SKM-1 treated with dmso at 0.1 percent for 144 hours (cell line): ENCODE measurements around the gene PABPN1L.
"Not testable (repeated sequence)": the region's sequence is repeated elsewhere in the genome, so short reads cannot be mapped to it uniquely, and the experiment has no call there.

Source experiments
- DNase-seq: peaks from one replicate; lab custom pipeline; 2025; ENCODE audit not compliant: unreplicated experiment; lab: John Stamatoyannopoulos, UW

PABPN1L gene

DNA sequence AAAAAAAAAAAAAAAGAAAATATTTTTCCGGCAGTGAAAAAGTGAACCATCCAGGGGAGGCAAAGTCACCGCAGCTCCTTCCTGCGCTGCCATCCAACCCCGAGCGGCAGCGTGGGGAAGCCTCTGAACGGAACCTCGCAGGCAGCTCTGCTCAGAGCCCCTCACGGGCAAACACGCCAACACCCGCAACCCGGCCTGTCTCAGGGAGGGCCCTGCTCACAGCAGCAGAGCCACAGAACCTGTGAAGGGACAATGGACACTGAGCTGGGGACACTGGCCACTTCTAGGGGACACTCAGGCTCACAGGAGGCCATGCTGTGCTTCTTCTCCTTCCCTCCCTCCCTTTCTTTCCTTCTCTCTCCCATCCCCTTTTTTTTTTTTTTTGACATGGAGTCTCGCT lies 33.4 kb downstream of the PABPN1L start:
- no peak for DNase-seq

DNA sequence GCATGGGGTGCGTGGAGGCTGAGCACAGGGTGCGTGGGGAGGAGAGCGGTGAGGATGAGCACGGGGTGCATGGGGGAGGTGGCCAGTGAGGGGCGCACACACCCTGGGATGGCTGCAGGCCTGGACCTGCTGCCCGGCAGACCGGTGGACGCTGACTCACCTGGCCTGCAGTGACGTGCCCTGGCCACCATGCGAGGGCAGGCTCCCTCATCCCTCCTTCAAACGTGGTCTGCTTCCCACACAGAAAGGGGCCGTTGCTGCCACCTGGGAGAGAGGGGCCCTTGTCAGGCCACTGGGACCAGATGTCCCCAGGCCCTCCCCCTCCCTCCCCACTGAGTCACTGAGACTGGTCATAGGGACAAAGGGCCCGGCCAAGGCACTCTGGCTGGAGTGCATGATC lies 34.6 kb downstream of the PABPN1L start:
- DNase-seq: no peak

DNA sequence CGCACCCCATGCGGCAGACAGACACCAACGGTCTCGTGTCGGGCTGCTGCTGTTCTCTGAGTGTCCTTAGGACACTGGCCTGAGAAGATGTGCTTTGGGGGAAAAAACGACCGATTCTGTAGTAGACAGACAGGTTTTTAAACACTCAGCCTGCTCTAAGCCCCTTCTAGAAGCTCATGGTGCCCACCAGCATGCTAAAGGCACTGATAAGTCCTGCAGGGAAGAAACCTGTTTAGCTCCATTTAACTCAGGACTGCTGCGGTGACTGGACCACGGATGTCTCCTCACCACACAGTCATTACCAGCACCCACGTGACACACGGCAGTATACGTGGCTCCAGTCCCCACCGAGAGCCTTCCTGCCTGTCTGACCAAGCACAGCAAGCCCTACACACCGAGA lies 35.7 kb downstream of the PABPN1L start:
- DNase-seq: no peak

DNA sequence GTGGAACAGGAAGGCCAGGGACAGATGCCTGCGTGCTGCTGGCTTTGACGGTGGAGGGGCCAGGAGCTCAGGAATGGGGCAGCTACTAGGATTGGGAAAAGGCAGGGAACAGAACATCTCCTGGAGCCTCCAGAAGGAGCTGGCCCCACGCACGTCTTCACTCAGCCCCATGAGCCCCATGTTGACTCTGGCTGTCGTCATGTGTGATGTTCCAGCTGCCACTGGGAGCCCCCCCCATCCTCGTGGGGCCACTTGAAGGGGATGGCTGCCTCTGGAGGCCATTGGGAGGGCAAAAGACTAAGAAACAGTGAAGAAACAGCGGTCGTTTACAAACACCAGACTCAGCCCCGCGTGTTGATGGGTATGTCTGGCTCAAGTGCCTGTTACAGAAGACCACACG lies 36.2 kb downstream of the PABPN1L start:
- no peak for DNase-seq

DNA sequence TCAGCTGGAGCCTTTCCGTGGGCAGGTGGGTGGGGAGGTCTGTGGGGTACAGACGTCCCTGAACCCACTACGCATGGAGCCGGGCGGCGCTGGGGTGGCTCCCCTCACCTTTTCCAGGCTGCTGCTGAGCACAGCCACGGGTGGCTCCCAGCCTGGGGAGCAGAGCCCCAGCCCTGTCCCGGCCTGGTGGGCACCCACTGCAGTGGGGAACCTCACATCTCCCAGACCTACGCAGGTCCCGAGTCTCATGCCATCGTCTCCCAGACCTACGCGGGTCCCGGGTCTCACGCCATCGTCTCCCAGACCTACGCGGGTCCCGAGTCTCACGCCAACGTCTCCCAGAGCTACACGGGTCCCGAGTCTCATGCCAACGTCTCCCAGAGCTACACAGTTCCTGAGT lies 37.7 kb downstream of the PABPN1L start:
- no peak for DNase-seq

DNA sequence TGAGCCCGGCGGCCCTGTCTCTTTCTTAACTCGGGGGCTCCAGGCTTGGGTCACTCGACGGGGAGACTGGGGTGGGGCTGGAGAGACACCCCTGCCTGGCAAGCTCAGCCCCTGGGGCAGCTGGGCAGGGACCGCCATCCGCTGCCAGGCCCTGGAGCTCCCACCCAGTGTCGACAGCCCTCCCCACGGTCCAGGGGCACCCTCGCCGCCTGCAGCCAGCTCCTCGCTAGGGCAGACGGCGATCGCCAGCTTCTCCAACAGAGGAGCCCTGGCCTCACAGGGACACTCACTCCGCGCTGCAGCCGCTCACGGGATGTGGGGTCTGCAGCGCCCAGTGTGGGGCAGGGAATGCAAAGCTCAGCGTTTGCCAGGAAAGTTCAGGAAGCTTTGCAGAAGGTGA lies 38.7 kb downstream of the PABPN1L start:
- no peak for DNase-seq

DNA sequence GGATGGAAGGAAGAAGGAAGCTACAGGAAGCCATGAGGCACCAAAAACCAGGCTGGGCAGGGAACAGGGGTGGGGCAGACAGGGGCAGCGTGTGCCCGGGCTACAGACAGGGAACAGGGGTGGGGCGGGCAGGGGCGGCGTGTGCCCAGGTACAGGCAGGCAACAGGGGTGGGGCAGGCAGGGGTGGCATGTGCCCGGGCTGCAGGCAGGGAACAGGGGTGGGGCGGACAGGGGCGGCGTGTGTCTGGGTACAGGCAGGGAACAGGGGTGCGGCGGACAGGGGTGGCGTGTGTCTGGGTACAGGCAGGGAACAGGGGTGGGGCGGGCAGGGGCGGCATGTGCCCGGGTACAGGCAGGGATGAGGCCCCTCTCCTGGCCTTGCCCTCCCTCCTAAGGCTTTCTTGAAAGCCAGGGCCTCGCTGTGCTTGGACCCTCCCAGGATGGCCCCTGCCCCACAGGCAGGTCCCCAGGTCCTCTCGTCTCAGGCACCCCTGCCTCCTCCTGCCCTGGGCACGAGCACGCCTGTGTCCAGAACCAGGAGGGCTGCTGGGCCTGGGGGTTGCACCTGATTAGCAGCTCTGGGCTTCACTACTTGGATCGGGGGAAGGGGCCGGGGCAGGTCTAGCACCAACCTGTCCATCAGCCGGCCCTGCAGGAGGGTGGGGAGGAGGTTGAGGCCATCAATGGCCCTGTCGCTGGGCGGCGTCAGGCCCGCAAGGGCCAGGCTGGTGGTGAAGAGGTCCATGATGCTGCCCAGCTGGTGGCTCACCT lies 40.2 kb downstream of the PABPN1L start:
- DNase-seq: no peak

DNA sequence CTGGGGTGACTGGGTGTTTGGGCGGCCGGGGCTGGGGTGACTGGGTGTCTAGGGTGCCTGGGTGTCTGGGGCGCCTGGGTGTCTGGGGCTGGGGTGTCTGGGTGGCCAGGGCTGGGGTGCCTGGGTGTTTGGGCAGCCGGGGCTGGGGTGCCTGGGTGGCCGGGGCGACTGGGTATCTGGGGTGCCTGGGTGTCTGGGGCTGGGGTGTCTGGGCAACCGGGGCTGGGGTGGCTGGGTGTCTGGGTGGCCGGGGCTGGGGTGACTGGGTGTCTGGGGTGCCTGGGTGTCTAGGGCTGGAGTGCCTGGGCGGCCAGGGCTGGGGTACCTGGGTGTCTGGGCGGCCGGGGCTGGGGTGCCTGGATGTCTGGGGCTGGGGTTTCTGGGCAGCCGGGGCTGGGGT lies 41.3 kb downstream of the PABPN1L start:
- DNase-seq: no peak

DNA sequence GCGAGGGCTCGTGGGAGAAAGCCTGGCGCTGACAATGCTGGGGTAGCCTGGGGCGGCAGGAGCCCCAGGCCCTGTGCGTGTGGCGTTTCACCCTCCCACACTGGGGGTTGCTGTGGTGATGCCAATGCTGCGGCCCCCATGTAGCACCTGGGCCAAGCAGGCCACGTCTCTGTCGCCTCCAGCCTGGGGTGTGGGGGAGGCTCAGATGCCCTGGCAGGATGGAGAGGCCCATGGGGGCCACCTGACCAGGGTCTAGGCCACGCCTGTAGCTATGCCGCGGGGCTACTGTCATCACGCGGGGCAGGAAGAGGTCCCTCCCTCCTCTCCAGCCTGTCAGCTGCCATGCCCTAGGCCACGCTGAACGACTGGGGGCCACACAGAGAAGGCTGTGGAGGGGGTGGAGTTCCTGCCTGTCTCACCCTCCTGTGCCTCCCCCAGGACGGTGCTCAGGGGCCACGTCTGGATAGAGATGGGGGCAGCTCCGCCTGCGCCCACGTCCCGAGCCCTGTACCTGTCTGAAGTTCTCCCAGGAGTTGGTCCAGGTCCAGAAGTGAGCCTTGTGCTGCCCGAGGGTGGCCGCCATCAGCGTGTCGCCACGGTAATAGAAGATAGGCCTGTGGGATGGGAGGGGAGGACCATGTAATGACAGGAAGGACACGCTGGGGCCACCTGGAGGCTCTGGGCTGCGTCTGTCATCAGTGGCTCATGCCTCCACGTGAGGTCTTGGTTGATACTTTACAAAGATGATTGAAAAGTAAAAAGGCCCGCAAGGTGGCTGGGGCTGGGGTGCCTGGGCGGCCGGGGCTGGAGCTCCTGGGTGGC lies 42.0 kb downstream of the PABPN1L start:
- DNase-seq: no peak

DNA sequence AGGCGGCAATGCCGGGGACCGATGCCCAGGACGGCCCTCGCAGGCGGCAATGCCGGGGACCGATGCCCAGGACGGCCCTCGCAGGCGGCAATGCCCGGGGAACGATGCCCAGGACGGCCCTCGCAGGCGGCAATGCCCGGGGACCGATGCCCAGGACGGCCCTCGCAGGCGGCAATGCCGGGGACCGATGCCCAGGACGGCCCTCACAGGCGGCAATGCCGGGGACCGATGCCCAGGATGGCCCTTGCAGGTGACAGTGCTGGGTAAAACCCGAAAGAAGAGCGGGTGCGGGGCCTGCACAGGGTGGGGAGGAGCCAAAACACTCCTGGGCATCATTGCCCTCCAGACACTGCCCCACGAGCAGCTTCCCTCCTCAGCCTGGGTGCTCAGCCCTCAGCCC lies 42.8 kb downstream of the PABPN1L start:
- not testable (repeated sequence) for DNase-seq

DNA sequence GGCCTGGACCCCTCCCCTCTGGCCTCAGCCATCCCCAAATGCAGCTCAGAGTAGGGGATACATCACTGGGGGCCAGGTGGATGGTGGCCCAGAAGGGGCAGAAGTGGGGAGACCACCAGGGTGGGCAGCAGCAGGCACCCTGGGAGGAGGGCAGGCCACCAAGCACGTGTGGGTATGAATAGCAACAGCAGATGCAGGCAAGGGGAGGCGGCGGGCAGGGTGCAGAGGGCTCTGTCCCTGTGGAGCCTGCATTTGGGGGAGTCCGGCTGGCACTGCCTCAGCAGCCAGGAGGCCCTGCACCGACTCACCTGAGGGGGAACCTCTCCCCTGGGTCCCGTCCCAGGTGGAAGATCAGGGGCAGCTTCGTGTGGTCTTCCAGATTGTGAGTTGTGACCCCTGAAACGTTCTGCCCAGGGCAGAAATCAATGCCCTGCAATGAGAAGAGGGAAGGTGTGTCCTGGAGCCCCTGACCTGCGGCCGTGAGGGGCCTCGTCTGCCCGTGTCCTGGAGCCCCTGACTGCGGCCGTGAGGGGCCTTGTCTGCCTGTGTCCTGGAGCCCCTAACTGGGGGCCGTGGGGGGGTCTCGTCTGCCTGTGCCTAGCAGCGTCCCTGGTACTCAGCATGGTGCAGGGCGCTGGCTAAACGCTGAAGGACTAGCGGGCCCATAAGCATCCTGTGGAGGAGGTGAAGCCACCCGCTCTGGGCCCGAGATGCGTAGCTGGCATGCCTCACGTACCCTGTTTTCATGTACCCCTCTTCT lies 44.0 kb downstream of the PABPN1L start:
- no peak for DNase-seq

DNA sequence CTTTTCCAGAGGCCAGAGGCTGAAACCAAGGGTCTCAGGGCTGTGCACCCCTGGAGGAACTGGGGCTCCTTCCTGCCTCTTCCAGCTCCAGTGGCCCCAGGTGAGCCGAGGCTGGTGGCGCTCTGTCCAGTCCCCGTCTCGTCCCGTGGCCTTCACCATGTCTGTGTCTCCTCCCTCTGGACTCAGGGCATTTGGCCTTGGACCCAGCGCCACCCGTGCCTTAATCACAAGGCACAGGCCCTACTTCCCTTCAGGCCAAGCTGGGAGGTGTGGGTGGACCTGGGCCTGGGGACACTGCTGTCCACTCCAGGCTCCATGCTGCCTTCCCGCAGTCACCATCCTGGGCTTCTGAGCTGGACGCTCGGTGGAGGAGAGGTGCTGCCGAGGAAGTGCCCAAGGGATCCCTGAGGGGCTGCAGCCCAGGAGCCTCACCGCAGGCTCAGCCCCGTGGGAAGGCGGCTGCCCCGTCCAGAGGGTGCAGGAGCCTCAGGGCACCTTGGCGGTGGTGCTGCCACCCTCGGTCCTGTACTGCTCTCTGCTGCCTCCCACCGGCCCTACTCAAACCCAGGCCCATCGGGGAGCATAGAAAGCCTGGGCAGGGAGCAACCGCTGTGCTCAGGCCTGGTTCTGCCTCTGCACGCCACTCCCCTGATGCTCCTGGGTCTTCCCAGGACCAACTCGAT lies 45.2 kb downstream of the PABPN1L start:
- no peak for DNase-seq

DNA sequence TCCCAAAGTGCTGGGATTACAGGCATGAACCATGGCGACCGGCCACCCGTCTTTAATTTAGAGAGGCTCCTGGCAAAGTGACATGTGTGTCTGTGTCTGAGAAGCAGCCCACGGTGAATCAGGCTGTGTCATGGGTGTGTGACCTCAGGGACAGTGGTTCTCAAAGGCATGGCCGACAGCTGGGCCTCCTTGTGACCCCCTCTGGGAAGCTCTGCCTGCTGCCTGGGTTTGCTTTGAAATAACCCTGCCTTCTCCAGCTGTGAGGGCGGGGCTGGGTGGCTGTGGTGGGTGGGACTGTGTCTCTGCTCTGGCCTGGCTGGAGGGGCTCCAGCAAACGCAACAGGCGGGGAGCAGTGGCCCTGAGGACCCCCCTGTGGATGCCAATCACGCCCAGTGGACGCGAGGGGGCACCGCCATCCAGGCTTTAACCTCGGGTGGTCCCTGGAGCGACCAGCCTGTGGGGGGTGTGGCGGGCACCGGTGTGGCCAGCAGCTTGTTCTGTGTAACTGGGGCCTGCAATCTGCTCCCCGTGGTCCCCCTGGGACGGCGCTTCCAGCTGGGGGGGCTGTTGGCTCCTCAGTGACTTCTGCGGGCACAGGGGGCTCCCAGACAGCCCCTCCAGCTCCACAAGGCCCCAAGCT lies 46.0 kb downstream of the PABPN1L start:
- DNase-seq: no peak

DNA sequence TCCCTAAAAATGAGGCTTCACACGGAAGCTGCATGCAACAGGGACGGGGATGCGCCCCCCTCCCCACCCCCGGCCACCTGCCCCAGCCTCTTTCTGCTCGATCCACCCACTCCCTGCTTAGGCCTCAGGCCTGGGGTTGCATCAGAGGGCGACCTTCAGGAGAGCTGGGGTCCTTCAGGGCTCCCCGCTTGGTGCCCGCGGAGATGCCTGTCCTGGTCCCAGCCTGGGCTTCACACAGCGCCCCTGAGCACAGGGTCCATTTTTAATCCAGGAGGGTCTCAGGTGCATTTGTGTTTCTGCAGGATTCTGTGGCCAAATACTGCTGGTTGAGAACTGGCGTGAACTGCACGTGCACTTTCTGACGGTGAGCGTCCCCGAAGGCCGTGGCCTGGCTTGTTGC lies 47.3 kb downstream of the PABPN1L start:
- no peak for DNase-seq

DNA sequence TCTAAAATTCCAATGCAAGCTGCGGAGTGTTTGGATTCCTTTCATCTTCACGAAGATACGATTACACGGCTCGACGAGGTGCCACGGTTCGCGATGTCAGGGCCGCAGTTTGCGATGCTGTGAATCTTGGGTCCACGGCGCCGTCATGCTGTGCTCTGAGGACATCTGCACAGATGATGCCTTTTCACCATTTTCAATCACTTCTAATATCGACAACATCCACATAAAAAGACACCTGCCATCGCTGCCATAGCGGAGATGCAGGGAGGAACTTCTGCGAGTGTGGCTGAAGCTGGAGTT lies 47.9 kb downstream of the PABPN1L start:
- DNase-seq: no peak

DNA sequence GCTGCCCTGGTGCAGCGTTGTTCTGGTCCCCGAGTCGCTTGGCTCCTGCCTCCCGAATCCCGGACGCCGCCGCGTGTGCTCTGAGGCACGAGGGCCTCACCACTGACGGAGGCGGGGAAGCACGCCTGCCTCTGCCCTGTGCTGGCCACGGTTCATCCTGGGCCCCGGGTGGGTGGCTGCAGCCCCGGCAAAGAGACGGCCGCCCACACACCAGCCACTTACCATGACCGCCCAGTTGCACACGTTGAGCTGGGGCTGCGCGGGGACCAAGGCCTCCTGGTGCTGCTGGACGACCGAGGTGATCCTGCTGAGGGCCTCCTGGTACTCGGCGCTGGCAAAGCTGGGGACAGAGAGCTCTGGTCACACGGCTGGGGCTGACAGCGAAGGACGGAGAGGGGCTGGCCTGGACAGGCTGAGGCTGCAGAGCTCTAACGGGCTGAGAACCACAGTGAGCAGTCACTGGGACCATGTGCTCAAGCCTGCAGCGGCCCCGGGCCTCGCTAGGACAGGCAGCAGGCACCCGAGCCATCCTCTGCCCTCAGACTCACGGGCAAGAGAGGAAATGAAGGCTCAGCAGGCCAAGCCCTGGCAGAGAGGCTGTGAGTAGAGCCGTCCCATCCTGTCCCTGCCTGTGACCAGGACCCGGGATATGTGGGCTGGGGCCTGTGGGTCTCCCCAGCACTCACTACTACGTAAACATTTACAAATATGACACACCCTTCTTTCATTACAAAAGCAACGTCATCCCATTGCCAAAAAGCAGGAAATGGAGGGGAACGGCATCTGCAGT lies 48.5 kb downstream of the PABPN1L start:
- DNase-seq: no peak

DNA sequence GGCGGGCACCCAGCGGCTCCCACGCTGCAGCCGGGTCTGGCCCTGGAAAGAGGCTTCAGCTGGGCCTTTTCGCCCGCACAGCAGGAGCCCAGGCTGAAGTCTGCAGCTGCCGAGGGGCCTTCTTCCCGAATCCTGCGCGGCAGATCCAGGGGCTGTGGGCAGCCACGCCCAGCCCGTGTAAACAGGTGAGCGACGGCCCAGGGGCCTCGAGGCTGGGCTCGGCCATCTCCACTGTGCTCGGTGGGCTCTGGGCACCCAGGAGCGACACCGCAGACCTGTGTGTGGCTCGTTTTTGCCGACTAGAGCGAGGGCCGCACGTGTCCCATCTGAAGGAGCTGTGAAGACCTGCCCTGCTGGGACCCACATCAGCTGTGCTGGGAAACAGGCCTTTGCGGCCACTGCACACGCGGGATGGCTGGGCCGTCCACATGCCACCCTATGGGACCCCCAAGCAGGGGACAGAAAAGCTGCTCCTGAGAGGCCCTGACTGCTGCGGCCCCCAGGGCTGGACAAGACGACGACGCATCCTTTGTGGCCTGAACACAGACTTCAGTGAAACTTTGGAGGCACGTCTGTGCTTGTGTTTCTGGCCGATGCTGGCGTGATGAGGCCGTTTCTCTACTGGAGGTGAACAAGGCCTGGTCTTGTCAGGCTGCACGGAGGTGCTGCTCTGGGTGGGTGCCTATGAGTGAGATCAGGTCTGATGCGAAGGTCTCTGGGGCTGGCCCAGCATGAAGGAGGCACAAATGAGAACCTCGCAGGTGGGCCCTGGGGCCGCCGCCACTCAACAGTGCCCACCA lies 49.5 kb downstream of the PABPN1L start:
- DNase-seq: no peak

DNA sequence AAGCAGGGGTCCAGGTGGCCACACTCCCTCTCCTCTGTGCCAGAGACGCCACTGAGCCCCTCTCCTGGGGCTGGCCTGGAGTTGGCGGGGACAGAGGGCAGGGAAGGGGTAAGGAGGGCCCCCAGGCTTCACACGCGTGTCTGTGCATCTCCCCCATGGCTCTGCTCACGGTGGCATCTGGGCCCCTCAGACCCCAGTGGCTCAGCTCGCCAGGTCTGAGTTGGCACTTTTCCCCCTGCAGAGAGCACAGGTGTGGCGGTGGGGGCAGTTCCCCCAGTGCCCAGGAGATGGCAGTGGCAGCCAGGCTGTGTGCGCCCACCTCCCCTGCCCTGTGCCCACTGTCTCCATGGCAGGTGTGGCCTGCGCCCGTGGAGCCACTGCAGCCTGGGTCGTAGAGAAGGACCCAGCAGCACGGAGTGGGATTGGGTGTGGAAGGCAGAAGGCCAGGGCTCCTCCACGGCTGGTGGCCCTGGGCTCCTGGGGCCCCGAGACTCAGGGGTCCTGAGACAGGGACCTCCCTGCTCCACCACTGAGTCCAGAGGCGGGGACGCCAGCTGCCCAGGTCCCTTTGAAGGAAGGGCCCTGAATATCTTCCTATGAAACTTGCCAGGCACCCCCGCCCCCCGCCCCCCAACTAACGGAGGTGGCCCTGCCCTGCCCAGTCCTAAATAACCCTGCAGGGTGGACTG lies 50.4 kb downstream of the PABPN1L start:
- no peak for DNase-seq

DNA sequence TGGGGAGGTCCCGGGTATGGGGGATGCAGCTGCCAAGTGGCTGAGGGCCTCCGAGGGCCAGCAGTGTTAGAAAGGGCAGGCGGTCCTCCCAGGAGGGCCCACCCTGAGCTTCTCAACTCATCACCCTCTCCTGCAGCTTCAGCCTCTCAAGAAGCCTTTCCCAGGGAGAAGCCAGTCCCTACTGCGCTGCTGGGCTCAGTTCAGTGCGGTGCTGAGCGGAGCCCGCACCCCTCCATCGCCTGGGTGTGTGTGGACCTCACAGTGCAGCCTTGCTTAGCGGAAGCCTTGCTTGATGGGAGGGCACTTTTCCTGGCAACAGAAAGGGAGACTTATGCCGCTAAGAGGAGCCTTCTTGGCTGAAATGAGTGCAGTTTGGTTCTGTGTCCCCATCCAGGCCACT lies 51.2 kb downstream of the PABPN1L start:
- no peak for DNase-seq
